Embryonic facial prominence (tissue), 1 donor: Measurements from ENCODE around the gene PODNL1.

Experiments used
- DNase-seq: peaks from one replicate; pipeline ENCODE4 v3.0.0-alpha.2; 2016; ENCODE audit errors: extremely low spot score

Gene PODNL1

DNA sequence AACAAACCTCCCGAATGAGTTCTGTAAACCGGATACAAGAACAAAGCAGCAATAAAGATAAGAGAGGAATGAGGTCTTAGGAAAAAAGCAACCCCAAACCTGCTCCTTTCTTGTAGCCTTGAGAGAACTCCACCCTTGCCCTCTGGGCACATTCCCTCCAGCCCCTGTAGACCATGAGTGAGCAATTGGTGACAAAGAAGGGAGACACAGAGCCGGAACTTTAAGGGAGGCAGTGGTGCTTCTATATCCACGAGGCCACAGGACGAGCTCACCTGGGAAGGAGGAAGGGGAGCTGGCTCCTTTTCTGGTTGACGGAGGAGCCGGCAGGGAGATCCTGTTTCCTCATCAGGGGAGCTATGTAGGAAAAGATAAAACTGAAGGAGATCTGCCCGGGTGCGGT lies 45.3 kb downstream of the PODNL1 start:
- DNase-seq: no peak

DNA sequence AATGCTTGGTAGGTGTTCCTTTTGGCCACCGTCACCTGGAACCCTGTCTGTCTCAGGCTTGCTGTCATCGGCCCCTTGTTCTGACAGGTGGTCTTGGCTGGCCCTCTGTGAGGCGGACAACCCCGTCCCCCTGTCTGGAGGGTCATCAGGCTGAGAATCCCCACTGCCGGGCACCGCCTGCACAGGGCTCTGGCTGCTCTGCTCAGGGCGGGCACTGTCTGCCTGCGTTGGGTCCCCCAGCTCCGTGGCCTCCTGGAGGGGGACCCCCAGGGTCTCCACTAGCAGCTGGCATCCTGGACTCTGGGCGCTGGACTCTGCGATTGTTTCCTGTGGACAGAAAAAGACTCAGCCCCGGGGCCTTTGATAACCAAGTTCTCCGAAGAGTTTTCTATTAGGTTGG lies 48.1 kb downstream of the PODNL1 start:
- no peak for DNase-seq

DNA sequence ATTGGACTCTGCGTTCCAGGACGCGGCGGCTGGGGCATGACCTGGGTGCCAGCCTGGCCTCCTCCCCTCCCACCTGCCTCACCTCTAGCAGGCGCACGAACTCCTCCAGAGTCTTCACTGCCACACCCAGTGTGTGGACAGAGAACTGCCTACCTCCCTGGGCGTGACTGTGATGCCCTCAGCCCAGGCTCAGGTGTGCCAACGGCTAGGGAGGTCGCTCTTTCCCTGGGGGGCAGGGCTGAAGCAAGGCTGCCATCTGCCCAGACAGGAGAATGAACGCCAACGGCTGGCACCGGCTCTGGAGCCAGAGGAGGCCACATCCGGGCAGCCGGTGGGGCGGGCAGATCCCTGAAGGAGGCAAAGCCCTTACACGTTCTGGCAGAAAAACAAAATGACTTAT lies 49.9 kb downstream of the PODNL1 start:
- no peak for DNase-seq

DNA sequence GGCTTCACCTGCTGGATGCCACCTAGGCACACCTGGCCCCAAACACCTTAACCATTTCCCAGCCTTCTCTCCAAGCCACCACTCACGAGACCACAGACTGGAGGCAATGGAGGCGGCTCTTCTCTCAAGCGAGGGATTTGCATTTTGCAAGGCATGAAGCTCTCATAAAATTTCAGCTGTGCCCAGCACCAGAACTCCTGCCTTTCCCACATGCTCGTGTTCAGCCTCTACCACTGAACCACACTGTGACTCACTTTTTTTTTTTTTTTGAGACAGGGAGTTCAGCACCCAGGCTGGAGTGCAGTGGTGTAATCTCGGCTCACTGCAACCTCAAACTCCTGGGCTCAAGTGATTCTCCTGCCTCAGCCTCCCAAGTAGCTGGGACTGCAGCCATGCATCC lies 50.7 kb downstream of the PODNL1 start:
- DNase-seq: no peak

DNA sequence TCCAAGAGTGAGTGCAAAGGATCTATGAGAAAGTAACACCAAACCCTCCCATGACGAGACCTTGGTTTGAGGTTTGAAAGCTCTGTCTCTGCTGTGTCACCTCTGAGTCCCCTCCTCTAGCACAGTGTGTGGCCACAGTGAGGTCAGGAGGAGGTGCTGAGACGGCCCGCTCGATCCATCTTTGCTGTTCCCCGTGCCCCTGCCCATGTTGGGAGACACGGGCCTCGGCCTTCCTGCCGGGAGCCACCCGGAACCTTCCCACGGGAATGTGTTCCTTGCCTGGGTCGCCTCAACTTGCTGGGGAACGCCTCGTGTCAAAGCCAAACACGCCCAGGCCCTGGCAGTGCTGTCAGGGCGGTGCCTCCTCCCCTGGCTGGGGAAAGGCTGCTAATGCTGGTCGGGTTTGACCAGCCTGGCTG lies 51.2 kb downstream of the PODNL1 start:
- DNase-seq: no peak

DNA sequence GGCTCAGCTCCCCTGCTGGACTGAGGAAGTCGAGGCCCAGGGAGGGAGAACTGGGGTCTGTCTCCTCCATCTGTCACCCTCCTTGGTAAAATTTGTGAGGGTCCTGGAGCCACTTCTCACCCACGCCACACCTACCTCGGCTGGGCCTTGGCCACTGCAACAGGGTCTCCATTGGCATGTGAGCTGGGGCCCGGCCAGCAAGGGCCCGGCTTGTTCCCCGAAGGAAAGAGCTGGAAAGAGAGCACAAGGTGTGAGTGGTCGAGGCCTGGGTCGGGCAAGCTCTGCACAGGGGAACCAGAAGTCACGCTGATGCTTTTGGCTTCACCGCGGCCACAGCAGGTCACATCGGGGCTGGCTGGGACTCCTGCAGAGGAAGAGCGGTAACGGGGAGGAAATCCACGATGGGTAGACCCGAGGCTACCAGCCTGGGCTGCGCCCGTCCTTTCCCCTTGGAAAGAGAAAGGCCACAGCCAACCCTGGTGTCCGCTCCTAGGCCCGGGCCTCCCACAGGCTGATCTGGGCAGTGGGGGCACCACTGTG lies 52.3 kb downstream of the PODNL1 start:
- no peak for DNase-seq

DNA sequence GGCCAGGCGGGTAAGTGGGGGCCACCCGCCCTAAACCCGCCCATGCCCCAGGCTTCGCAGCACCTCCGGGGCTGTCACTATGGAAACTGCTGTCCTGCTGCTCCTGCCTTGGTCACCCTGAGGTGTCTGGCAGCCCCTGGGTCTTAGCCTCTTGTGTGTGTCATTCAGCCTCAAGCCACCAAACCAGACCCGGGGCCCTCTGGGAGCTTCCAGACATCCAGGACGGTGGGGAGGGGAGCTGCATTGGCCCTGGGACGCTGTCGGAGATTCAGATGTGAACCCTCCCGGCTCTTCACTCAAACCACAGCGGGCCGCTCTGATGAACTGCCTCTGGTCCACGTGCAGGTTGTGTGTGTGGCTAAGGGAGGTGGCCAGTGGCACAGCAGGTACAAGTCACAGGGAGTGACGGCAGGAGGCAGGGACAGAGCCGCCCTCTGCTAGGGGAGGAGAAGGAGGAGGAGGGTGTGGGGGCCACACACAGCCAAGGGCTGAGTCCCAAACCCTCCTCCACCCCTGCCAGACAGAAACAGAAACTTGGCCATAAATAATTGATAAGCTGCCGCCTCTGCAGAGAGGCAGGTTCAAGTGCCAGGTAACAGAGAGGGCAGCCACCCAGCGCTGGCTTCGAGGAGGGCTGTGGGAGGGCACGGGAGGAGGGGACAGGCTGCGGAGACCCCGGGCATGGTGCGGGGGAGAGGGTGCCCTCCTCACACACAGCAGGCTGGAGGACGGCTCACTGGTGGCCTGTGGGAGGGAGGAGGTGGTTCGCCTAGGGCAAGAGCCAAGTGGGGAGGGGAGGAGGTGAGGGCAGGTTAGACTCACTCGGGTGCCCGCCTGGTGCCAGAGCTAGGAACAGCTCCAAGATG lies 53.3 kb downstream of the PODNL1 start:
- DNase-seq: no peak

DNA sequence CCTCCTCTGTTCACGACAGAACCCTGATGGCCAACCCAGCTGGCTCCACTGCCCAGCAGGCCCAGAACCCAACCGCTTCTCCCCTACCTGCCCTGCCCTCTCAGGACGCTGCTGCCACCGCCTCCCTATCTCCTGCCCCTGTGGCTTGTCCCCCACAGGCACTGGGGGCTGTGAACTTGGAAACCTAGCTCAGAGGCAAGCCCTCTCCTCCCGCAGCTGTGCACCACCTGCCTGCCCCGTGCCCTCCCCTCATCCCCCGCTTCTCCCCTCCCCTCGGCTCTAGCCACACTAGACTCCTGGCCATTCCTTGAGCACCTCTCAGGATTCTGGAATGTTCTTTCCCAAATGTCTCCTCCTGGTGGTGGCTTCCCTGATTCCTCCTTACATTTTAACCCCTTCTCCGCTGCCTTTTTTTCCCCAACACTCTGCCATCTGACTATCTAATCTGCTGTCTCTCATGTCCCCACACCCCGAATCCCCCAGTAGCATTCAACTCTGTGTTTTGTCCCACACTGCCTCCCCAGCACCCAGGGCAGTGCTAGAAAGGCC lies 54.6 kb downstream of the PODNL1 start:
- DNase-seq: no peak

DNA sequence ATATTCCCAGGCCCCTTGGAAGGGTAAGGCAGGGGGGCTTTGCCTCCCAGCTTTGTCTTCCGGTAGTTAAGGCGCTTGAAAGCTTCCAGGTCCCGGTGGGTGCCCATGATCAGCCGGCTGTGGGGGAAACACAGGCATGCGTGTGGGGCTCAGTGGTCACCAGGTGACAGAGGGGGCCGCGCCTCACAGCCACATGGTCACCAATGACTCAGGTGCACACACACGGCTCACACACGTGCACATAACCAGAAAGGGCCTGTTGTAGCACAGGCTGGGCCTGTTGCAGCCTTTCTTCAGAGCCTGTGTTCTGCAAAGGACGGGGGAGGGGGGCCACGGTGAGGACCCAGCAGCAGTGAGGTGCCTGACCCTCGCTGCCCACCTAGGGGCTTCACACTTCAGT lies 55.4 kb downstream of the PODNL1 start:
- no peak for DNase-seq

DNA sequence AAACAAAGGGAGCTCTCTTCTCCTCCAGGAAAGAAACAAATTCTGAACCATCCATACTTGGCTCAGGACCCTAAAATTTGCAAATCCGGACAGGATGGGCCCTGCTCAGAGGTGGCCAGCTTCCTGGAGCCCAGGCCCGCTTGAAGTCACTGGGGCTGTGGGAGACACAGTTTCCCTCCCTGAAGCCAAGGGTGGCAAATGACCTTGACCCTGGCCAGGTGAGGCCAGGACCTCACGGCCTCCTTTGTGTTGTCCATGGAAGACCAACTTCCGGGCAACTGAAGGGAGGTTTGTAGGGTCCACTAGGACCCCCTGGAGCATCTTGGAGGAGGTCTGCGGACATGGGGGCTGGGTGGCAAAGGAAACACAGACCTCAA lies 55.8 kb downstream of the PODNL1 start:
- DNase-seq: no peak

DNA sequence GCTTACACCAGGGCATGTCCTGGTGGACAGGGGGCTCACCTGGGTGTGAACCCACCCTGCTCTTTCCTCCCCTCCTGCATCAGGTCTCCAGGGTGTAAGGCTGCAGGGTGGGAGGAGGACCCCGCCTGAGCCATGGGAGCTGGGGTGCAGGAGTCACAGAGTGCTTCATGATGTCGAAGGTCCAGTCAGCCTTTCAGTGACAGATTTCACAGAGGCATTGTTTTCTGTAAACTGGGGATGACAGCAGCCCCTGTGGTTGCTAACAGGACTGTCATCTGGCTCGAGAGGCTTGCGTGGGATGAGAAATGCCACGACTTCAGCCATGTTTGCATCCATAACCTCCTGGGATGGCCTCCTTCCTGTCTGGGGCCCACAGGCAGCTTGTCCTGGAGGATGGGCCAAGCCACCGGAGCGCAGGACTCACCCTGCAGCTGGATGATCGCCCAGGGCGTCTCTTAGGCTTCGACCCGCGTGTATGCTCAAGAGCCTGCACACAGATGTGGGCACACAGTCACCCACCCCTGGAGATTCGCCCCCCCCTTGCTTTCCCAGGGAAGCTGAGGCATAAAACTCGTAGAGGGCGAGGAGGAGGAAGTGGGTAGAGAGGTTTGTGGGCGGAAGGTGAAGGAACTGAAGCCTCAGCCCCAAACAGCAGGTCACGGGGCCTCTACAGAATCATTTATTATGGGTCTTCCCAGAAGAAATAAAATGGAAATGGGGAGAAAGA lies 56.4 kb downstream of the PODNL1 start:
- no peak for DNase-seq

DNA sequence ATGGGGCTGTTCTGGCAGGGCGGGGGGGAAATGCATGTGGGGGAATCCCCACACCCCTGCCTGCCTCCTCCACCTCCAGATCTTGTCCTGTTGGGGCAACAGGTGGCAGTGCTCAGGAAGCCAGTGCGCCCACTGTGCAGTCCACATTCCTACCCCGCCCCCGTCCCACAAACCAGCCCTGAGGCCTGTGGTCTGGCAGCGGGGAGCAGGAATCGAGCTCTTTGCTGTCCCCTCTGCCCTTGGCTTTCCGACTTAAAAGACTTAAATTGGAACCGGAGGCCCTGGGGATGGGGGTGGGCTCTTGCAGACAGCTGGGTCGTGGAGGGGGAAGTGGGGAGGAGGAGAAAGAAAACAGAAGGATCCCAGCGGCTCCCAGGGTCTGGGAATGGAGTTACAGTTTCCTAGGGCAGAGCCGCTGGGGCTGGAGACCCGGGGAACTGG lies 56.9 kb downstream of the PODNL1 start:
- DNase-seq: no peak
